GM19193 (cell line): ENCODE results near the gene MKNK2.

ENCODE experiments used
- POLR2A ChIP-seq: IDR thresholded peaks from 4 replicates; pipeline ENCODE4 v1.6.1; 2011; ENCODE audit not compliant: insufficient read depth, insufficient read length; ENCODE audit errors: extremely low read depth

Gene MKNK2

GRCh38 chr19:2084993-2085720 lies 34.1 kb upstream of the MKNK2 start:
- peak; percentile 83 for TF ChIP-seq POLR2A

GRCh38 chr19:2083174-2083854 lies 32.3 kb upstream of the MKNK2 start:
- TF ChIP-seq POLR2A = peak; percentile 38

GRCh38 chr19:2081873-2082810 lies 31.1 kb upstream of the MKNK2 start:
- no peak for TF ChIP-seq POLR2A

GRCh38 chr19:2080336-2080988 lies 29.4 kb upstream of the MKNK2 start:
- no peak for TF ChIP-seq POLR2A

GRCh38 chr19:2079865-2080301 lies 28.8 kb upstream of the MKNK2 start:
- TF ChIP-seq POLR2A = no peak

GRCh38 chr19:2079076-2079864 lies 28.2 kb upstream of the MKNK2 start:
- TF ChIP-seq POLR2A = no peak

- TF ChIP-seq POLR2A = peak; percentile 34
Measured at GRCh38 chr19:2077833-2078619, 27.0 kb upstream of the MKNK2 start.

- TF ChIP-seq POLR2A = no peak
Measured at GRCh38 chr19:2077398-2077797, 26.4 kb upstream of the MKNK2 start.

- TF ChIP-seq POLR2A = no peak
Measured at GRCh38 chr19:2076526-2076944, 25.5 kb upstream of the MKNK2 start.

GRCh38 chr19:2072757-2073551 lies 21.9 kb upstream of the MKNK2 start:
- TF ChIP-seq POLR2A = peak; percentile 14

- TF ChIP-seq POLR2A = no peak
Measured at GRCh38 chr19:2070986-2071673, 20.1 kb upstream of the MKNK2 start.

GRCh38 chr19:2070436-2070827 lies 19.4 kb upstream of the MKNK2 start:
- TF ChIP-seq POLR2A = no peak
